ENCODE measurements around the gene MTMR1.

The MTMR1 gene

GRCh38 chrX:150692831-150693724, at the start of gene MTMR1:
Gene MTMR1, plus strand, starts transcription at chrX:150693396. Its CDS starts 135 bp downstream, at chrX:150693531.
- DNase-seq: peak; percentile 59

GRCh38 chrX:150643958-150644357, 49.2 kb upstream of the MTMR1 start:
- DNase-seq: no peak

- DNase-seq: no peak
These were observed 48.8 kb upstream of the MTMR1 start for GRCh38 chrX:150644422-150644821.

- DNase-seq: no peak
These were observed 45.9 kb upstream of the MTMR1 start for GRCh38 chrX:150647331-150647730.

DNA sequence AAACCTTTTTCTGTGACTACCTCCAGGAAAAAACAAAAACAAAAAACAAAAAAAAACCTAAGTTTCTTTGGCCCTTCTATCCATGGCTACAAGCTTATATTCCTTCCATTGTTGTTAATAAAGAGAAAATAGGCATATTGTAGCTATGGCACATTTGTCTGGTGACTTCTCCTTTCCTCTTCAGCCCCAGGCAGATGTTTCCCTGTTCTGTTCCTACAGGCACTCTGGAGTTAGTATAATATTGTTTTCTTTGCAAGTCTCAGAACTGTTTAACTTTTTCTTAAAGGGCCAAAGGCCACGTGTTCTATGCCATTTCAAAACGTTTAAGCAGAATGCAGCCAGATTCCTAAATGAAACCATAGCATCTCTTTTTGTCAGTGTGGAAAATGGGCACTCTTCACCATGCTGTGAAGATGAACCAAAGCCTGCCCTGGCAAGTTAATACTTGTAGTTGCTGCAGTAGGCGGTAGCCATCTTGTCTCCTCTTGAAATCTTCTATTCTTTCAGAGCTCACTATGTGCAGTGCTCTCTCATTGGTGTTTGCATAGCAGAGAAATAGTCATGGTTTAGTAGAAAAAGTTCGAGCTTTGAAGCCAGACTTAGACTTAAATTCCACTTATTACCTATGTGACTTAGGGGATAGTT, 44.8 kb upstream of the MTMR1 start:
- DNase-seq: no peak

DNA sequence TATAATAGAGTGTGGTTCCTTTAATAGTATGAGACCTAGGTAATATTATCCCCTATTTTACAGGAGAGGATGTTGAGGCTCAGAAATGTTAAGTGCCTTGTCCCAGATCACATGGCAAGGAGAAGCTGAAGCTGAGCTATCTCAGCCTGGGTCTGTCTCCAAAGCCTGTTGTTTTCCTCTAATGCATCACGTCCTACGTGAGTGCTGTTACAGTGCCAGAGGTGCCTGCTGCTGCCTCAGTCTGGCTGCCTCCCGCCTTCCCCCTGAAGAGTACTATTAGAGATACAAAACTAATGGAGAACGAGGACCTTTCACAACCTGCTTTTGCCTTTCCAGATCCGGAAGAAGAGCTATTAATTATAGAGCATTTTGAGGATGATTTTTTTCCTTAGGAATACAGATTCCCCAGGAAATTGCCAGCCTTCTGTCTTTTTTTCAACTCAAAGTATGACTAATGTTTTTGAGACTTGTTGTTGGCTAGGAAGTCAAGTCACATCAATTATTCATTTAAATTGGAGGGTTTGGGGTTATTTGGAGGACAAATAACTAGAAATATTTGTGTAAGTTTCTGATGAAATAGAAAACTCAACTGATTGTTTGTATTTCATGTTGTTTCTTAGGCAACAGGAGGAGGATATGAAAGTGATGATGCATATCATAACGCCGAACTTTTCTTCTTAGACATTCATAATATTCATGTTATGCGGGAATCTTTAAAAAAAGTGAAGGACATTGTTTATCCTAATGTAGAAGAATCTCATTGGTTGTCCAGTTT, 43.9 kb upstream of the MTMR1 start:
- DNase-seq: no peak

DNA sequence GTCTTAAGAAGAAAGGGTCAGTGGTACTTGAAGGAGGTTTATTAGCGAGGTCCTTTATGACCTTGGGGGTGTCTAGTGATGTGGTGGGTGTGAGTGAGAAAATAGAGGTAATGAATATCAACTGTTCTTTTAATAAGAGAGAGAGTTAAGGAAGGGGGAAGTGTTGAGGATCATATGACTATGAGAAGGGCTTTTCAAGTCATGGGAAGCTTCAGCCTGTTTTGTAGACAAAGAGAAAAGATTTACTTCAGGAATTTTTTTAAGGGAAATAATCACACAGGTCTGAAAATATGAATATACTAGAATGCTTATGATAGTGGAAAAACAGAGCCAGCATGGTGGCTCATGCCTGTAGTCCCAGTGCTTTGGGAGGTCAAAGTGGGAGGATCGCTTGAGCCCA, 41.3 kb upstream of the MTMR1 start:
- no peak for DNase-seq

- DNase-seq: no peak
These were observed 37.4 kb upstream of the MTMR1 start for GRCh38 chrX:150655788-150656187.

- DNase-seq: no peak
These were observed 30.1 kb upstream of the MTMR1 start for GRCh38 chrX:150663073-150663472.

DNA sequence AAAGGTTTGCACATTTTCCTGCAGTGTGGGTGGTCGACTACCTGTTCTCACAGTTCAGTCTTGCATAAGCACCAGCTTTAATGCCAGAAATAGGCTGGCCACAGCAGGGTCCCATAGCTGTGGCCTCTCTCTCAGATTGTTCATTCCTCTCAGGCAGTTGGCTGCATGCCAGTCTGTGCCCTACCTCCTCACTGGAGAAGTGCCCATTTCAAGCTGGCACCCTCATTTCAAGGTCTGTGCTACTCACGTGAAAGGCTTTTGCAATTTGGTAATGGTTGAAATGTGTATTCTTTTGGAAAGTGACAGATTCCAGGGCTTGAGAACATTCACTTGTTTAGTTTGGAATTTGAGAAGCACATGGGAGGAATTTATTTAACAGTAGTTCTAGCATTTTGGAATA, 28.9 kb upstream of the MTMR1 start:
- no peak for DNase-seq

GRCh38 chrX:150676221-150676620, 17.0 kb upstream of the MTMR1 start:
- DNase-seq: no peak

- no peak for DNase-seq
These were observed 12.2 kb upstream of the MTMR1 start for GRCh38 chrX:150680974-150681373.

DNA sequence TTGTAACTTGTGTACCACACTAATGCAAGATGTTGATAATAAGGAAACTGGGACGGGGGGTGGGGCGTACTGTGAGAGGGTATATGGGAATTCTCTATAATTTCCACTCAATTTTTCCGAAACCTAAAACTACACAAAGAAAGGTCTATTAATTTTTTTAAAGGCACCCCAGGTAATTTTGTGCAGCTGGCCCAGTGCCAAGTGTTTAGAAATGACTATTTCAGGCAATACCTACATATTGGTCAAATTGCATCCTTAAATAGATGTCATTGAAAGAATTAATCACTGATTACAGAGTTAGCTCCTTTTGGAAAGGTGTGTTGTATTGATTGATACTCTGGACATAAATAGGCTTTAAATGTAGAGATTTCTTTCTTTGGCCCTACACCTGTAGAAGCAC, 10.1 kb upstream of the MTMR1 start:
- DNase-seq: no peak

DNA sequence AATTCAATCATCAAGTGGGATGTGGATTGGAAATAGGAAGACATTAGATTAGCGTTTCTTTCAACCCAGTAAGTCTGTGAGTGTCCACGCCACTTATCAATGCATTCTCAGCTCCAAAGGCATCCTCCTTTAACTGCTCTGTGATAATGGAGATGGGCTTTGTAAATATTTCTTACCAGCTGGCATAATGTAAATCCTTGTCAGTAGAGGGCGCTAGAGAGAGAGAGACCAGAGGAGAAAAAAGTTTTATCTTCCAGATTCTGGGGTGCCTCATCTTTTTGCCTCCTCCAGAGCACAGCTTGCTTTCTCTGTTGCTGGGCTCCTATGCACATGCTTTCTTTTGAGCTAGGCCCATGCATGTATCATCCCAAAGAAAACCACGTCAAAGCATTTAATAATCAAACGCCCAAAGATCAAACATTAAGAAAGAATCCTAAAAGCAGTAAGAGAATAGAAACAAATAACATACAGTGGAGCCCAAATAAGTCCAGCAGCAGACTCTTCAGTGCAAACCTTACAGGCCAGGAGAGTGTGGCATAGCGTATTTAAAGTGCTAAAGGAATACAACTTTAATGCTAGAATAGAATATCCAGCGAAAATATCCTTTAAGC, 9.6 kb upstream of the MTMR1 start:
- DNase-seq: peak; percentile 76

GRCh38 chrX:150688911-150689451, 4.2 kb upstream of the MTMR1 start:
- no peak for DNase-seq

DNA sequence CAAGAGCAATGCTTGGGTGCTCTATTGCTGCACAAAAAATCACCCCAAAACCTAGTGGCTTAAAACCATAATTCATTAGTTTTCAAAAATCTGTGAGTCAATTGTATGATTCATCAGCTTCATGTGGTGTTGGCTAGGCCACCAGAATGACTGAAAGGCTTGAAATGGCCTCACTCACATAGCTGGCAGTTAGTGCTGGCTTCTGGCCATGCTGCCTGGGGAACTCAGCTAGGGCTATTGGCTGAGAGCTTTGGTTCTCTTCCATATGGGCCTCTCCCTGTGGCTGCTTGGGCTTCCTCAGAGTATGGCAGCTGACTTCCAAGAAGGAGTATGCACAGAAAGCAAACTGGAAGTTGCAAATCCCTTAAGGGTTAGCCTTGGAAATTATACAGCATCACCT, 3.1 kb upstream of the MTMR1 start:
- DNase-seq: no peak

DNA sequence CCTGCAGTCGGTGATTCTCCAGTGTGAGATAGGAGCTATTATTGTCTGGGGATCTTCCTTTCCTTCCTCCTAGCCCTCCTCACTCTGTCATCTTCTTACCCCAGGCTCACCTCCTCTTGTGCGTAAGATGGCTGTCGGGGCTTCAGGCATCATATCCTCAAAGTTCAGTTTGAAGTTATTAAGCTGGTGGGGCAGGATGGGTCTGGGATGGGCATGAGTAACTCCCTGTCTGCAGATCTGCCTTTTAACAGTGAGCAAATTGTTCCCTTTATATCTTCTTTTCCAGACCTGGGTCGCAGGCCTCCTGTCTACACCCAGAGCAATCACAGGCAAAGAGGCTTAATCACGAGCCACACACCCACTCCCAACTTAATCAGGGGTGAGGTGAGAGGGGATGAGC, 900 bp upstream of the MTMR1 start:
- no peak for DNase-seq

- DNase-seq: peak; percentile 77
These were observed 754 bp downstream of the MTMR1 start for GRCh38 chrX:150693725-150694574.

GRCh38 chrX:150694738-150695410, 1.7 kb downstream of the MTMR1 start:
- DNase-seq: peak; percentile 34

DNA sequence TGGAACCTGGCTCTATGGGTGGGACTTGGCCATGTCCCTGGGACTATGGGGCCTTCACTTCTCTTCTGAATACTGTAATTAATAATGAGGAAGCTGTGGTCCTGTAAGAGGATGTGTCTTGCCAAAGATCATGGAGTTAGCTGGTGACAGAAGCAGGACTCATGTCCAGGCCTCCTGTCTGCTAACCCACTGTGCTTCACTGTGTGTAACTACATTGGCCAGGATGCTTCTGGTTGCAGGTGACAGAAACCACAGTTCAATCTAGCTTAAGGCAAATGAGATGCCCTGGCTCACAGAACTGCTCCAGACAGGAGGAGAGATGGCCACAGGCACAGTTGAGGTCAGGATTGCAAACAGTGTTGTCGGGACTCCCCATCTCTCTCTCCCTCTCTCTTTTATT, 3.1 kb downstream of the MTMR1 start:
- peak; percentile 13 for DNase-seq

GRCh38 chrX:150696866-150697265, 3.7 kb downstream of the MTMR1 start:
- DNase-seq: no peak
